GM19240 (cell line): ENCODE results near the gene MYOD1.

Experiments
- DNase-seq: peaks from one replicate; pipeline ENCODE4 v3.0.0; 2011; ENCODE audit warnings: low spot score; ENCODE audit not compliant: insufficient read length

MYOD1 gene

DNA sequence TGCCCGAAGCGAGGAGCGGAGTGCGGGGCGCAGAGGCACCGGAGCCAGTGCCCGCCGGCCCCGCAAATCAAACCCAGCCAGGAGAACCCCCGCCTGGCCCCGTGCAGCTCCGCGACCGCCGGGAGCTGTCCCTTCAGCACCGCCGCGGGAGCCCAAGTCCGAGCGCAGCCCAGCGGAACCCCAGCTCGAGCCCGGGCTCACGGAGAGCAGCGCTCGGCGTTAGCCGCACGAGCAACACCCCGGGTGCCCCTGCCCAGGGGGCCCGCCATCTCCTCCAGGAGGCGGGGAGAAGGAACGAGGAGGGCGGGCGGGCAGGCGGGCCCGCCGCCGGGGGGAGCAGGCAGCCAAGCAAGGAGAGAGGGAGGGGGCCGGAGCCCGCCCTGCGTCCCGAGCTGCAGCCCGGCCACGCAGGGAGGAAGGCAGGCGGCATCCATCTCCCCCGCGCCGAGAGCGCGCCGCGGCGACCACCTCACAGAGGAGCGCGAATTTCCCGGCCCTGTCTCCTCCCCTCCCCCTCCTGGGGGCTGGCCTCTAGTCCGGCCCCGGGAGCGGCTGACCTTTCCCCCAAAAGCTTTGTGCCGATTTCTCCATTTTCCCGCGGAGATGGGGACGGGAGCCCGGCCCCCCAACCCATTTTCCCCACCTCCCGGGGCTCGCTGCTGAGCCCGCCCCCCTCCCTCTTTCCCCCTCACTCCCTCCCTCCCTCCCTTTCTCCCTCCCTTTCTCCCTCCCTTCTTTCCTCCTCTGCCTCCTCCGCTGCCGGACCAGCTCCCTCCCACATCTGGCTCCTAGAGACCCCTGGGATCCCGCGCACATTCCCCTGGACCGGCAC lies 15.8 kb downstream of the MYOD1 start:
- DNase-seq, result no peak

DNA sequence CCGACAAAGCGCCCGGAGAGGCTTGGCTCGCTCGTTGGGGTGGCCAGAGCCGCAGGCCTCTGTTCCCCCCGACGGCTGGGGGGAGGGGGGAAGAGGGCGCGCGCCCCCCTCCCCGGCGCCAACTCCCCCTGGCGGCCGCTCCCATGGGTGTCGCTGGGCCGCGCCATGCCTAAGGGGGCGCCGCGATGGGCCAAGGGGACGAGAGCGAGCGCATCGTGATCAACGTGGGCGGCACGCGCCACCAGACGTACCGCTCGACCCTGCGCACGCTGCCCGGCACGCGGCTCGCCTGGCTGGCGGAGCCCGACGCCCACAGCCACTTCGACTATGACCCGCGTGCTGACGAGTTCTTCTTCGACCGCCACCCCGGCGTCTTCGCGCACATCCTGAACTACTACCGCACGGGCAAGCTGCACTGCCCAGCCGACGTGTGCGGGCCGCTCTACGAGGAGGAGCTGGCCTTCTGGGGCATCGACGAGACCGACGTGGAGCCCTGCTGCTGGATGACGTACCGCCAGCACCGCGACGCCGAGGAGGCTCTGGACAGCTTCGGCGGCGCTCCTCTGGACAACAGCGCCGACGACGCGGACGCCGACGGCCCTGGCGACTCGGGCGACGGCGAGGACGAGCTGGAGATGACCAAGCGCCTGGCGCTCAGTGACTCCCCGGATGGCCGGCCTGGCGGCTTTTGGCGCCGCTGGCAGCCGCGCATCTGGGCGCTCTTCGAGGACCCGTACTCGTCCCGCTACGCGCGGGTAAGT lies 16.6 kb downstream of the MYOD1 start:
- no peak for DNase-seq

DNA sequence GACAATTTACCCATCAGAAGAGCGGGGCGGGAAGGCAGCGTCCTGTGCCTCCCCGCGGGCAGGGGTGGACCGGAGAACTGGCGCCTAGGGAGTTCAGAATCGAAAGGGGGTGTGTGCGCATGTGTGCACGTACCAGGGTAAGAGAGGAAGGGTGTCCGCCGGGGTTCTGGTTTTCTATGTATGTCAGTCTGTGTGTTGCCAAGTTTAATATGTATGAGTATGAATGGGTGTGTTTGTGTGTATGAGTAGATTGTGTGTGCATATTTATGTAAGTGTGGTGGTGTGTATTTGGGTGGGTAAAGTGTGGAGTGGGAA lies 17.2 kb downstream of the MYOD1 start:
- DNase-seq, result no peak

DNA sequence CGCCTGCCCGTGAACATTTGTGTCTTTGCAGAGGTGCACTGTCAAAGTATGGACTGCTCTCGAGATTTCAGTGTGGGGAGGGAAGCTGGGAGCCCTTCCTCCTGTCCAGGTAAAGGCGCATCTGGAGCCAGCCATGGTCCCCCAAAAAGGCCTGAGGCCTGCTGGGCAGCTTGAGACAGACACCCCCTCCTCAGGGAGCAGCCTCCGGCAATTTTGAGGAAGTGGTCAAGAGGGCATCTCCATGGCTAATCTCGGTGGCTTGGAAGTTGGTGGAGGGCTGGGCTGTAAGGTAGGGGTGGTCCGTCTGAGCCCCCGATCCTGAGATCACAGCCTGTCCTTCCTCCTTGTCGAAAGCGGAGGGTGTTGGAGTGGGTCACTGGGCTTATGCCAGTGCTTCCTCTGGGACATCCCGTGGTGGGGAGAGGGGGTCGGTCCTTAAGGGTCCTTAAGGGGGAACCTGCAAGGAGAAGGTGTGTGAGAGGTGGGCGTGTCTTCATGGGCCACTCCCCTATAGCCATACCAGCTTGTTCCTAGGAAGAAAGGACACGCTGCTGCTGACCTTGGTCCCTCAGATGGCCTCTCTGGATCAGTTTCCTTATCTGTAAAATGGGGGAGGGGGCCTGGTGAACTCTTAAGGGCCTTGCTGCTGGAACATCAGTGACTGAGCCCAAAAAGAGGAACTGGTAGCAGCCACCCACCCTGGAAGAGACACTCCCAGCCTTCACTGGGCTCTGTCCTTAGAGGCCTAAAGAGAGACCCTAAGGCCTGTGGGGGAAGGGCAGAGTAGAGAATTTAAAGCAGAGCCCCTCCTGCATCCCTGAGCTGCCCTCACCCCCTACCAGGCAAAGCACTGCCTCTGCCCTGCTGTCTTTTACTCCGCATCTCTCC lies 17.8 kb downstream of the MYOD1 start:
- no peak for DNase-seq

DNA sequence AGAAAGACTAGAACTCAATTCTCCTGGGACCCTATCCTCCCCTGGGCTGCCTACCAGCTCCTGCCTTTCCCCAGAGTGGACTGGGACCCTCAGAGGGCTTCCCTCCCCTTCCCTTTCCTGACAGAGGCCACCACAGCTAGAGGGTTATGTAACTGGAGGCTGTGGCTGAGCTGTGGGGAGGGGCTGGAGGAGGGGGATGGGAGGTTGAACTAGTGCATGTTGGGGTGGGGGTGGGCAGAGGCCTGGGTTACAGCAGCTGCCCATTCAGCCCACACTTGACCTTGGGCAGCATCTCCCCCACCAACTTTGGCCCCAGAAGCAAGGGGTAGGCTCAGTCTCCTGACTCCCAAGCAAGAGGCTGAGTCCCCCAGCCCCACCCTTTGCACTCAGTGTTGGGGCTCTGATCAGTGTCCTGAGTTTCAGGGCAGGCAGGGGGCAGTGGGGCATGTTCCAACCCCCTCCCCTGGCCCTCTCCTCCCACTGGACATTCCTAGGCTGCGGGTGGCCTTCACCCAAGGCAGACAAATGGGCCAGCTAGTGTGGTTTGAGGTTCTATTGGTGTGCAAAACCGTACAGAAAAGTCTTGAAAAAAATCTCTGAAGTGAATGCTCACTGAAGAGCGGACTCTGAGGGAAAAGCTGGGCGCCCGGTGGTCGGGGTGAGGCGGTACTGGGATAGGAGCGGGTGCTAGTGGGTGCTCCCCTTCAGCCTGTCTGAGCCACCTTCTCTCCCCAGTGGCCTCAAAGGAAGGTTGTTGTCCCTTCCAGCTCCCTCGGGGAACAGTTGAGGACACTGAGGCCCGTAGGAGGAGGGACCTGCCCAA lies 19.0 kb downstream of the MYOD1 start:
- DNase-seq, result no peak

DNA sequence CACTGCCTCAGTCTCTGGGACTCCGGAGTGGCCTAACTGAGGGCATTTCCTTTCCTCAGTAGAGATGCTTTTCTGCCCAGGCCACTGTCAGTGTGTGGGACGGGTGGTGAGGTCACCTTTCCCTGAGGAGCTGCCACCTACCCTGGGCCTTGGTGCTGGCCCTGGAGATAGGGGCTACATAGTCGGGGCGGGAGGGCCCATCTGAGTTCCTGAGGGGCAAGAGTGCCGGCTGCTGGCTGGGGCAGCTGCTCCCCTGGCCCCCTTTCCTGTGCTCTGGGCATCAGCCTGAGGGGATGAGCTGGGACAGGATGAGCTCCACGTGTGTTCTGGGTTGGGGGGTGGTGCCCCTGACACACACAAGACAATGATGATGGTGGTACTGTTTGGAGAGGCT lies 20.6 kb downstream of the MYOD1 start:
- no peak for DNase-seq

DNA sequence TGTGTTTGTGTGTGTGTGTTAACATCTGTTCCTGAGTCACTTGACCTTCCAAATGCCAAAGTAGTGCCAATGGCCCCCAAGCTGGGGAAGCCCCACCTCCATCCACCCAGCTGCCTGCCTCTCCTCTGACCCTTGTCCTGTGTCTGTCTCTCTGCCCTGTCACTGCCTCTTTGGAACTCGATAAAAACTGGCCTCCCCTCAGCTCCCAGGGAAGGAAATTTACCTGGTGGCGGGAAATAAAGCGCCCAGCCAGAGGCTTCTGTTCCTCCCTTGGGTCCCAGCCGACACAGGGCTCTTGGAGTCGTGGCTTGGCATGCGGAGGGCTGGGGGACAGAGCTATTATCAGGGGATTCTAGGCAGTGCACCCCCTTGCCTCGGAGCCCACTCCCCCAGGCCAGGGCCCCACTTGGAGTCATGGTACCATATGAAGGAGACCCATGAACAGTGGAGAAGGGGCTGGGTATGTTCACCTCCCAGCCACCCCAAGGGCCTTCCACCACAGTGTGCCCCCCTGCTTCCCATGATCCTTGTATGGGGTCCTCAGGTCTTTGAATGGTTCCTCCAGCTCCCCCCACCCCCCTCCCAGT lies 21.4 kb downstream of the MYOD1 start:
- no peak for DNase-seq

DNA sequence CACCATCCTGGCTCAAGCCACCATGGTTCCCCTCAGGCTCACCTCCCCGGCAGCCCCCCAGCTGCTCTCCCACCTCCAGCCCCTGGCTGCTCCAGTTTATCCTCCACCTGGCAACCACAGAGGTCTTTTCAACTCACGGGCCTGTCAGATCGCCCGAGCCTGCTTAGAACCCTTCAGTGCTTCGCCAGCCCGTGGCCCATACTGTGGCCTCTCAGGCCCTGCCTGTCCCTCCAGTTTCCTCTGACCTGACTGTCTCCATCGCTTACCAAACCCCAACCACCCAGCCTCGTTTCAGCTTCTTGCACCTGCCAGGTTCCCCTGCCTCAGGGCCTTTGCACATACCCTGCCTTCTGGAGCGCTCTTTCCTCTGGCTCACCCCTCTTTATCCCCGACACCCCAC lies 22.1 kb downstream of the MYOD1 start:
- DNase-seq, result no peak

DNA sequence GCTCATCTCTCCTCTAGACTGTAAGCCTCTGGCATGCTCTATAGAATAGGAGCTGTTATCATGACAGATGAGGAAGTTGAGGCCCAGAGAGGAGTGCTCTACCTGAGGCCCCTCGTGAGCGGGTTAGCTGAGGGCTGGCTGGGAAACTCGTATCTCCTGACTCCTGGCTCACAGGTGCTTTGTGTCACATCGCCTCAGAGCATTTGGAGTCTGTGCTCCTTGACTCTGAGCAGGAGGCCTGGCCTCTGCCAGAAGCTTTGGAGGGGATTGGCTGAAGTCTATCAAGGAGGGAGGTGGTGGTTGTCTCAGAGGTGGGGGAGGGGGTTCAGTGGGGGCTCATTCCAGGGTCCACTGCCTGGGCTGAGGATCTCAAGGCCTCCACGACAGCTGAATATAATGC lies 22.6 kb downstream of the MYOD1 start:
- no peak for DNase-seq

DNA sequence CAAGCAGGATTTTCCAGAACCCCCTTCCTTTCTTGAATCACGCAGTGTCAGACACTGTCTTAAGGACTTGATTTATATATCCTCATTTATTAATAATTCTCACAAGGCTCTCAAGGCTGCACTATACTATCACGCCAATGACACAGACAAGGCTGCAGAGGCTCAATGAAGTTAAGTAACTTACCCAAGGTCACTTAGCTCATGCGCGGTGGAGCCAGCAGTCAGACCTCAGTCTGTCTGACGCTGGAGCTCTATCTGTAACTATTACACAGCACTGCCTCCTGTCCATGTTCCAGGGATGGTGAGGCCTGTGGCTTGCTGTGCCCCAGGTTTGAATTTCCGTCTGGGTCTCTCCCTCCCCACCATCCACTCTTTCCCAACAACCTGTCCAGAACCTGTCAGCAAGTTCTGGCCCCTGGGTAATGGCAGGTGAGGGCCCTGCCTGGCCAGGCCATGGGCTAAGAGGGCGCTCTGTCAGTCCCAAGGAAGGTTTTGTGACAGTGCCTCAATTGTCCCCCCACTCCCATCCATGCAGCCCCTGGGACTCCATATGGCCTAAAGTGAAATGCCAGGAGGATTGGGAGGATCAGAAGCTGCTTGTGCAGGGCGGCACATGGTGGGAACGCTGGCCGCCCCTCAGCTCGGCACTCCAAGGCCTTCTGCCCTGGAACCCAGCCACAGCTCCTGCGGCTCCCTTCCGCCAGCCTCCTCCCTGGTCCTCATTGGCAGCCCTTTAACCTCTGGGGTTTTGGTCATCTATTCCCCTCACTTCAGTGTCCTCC lies 23.8 kb downstream of the MYOD1 start:
- DNase-seq, result no peak

DNA sequence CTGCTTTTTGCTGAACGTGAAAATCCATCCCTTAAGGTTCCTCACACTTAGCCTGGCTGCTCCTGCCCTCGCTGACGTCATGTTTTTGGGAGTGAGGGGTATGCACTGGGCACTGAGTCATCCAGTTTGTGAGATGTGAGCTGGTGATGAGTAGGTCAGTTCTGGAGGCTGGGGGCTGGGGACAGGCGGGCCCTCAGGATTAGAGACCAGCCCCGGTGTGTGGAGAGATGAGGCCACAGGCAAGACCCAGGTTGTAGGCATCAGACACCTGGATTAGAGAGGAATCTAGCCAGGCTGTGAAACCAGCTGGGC lies 24.4 kb downstream of the MYOD1 start:
- DNase-seq, result no peak

DNA sequence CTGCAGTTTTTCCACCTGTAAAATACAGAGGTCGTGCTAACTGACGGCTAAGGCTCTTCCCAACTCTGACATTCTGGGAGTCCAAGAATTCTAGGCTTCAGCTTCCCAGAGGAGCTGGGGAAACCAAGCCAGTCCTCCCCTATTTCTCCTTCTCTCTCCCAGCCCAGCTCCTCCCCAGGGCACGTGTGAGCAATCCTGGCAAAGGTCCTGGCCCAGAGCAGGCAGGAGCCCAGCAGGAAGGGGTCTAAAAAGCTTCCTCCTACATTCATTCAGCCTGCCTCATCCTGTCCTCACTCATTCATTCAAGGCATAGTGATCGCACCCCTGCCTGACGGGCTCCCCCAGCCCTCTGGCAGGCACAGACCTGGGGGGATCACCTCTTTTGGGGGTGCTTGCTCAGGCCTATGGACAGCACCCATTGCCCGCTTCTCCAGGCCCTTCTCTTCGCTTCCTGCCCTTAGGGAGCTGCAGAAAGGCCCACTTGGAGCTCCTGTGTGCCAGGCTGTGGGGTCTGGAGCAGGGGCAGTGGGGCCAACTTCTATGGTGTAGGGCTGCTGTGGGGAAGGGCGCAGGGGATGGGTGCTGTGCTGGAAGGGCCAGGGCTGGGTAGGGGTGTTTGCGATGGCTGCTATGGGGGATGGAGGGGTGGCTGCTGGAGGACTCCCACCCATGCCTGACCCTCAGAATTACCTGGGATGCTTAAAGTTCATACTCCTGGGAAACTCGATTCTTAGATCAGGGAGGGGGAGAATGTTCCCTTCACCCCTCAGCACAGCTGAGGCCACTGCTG lies 25.0 kb downstream of the MYOD1 start:
- DNase-seq, result no peak

DNA sequence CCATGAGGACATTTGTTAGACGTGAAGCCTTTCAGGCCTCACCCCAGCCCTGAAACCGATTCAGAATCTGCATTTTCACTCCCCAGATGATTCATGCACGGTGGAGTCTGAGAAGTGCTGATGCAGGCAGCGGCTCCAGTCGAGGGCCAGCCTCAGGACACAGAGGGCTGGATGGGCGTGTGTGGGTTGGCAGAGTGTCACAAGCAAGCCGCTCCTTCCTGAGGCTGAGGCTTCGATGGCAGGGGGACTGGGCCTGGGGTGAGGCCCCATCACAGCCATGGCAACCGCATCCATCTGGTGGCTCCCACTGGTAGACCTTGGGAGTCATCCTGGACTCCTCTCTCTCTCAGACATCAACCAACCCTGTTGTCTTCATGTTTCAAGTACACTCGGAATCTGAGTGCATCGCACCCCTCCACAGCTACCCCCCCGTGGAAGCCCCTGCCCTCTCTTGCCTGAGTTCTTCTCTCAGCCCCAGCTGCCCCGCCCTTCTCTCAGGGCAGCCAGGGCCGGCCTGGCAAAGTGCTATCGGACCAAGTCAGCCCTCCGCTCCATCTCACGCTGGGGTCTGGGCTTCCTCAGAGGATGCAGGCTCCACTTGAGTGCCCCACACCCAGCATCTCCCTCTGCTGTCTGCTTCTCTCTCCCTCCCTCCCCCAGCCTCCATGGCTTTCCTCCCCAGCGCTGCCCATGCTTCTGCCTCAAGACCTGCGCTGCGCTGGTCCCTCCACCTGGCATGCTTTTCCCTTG lies 25.8 kb downstream of the MYOD1 start:
- DNase-seq, result no peak

DNA sequence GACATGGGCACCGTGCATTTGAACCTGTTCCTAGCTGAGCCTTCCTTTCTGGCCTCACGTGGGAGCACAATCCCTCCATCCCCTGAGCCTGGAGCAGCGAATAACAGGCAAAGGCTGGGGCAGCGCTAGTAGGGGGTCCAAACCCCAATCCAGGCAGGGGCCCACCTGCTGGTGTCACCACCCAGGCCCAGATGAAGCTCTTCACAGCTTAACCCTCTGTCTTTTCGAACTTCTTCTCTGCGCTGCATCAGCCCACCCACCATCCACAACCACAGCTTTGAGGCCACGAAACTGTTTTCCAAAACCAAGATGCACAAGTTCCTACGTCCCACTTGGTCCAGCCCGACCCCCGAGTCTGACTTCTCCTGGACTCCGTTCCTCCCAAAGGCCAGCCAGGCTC lies 26.7 kb downstream of the MYOD1 start:
- no peak for DNase-seq

DNA sequence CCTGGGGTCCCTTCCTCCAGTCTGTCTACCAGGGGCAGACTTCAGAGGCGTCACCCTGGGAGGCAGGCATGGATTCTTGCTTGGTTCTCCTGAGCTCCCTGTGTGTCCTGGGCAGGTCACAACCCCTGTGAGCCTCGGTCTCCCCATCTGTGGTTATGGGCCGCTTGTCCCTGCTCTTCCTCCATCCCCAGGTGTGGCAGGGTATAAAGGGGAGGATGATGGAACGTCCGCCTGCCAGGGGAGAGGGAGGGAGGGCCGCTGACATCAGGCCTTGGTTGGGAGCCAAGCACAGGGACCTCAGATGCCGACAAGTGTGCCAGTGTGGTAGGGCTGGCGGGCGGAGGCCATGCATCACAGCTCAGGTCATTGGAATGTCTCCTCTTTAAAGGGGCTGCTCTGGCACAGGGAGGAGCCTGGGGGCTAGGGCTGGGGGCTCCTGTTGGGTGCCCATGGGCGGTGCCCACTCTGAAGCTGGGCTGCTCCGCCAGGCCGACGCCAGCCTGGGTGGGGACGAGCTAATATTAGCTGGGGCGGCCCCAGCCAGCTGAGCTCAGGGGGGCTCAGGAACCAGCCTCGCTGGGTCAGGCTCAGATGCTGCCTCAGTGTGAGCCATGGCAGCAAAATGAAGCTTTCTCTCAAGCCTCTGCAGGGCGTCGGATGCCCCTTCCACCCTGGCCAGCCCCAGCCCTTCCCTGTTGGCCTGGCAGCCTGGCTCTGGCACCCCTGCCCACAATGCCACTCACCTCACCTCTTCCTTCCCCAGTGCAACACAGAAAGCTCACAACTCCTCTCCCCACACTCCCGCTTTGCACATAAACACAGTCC lies 28.0 kb downstream of the MYOD1 start:
- DNase-seq, result no peak

DNA sequence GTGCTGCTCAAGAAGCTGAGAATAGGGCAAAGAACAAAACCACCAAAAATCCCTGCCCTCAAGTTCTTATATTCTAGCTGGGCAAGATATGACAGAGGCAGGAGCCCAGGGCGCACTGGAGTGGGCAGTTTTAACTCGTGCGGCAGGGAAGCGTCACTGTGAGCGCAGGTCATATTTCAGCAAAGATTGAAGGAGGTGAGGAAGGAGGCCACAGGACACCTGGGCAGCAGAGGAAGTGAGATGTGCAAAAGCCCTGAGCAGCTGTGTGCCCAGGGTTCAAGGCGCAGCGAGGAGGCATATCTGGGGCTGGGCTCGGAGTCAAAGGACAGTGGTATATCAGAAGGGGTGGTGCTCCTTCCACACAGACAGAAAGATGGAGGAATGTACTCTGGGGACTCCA lies 28.7 kb downstream of the MYOD1 start:
- no peak for DNase-seq

DNA sequence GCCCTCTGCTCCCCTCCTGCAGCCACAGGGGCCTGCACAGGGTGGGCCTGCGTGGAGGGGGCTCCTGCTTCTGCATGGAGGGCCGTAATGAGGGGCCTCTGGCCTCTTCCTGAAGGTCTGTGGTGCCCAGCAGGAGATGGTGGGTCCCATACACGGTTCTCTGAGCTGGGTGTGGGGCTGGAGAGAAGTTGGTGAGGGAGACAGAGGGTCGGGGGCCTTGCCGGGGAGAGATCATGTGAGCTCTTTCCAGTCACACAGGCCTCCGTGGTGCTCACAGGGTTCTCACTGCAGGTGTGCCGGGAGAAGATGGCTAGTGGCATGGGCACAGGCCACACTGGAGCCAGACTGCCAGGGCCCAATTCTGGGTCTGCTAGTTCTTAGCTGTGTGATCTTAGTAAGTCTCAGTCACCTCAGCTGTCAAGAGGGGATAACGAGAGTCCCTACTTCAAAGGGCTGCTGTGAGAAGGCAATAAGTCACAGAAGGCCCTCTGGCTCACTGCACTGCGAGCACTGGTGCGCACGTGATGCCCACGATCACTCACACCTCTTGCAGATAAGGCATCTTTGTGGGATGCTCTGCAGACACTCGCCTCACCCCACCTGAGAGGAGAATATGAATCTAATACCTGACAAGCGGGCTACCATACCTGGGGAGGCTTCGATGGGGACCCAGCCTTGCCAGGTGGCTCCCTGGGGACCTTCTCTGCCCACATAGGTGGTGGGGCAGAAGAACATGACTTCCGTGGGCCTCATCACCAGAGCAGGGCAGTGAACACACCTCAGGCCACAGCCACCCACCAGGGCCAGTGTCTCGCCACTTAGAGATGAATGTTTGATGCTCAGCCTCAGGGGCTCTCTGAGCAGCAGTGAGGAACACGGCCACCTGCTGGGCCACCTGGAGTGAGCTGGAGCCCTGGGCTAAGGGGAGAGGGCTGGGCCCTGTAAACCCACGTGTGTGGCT lies 29.7 kb downstream of the MYOD1 start:
- no peak for DNase-seq
